ENCODE results near the gene PAPLN. TPM values are rescaled to one million over a fixed set of nuclear protein-coding genes. Genes with fewer than 3 reads are reported as not detected.

The PAPLN gene
- total RNA-seq, 3 donors from 2014 or later = 19.7 to 29.9 (median 23.8) TPM

DNA sequence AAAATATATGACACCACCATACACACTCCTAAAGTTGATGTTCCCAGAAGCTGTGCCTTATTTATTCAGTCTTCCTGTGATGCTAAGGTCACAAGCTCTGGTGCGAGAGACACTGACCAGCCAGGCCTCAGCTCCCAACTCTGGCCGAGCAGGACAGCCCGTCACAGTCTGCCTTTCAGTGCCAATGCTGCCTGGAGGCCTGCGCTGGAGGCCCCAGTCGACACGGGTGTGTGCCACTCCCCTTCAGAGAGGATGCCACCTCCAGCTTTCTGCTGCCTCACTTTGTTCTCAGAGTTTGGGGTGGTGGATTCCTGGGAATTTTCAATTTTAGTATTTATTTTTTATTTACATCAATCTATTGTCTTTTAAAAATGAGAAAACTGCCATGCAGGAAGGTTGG, 7.3 kb upstream of the PAPLN start:
- no peak for DNase-seq (ENCODE audit: low spot score in 2 of 2)
- TF ChIP-seq, protein P1, sequence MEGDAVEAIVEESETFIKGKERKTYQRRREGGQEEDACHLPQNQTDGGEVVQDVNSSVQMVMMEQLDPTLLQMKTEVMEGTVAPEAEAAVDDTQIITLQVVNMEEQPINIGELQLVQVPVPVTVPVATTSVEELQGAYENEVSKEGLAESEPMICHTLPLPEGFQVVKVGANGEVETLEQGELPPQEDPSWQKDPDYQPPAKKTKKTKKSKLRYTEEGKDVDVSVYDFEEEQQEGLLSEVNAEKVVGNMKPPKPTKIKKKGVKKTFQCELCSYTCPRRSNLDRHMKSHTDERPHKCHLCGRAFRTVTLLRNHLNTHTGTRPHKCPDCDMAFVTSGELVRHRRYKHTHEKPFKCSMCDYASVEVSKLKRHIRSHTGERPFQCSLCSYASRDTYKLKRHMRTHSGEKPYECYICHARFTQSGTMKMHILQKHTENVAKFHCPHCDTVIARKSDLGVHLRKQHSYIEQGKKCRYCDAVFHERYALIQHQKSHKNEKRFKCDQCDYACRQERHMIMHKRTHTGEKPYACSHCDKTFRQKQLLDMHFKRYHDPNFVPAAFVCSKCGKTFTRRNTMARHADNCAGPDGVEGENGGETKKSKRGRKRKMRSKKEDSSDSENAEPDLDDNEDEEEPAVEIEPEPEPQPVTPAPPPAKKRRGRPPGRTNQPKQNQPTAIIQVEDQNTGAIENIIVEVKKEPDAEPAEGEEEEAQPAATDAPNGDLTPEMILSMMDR (IDR thresholded peaks at IDR 0.05) = no peak
- TF ChIP-seq POLR2A (IDR thresholded peaks at IDR 0.05) (no peak), POLR2AphosphoS5 (IDR thresholded peaks at IDR 0.05) (no peak)
- H3K4me1 ChIP-seq = peaks cover 11 to 12% of the 10 kb centered on the region in 2 donors
- no peaks in the 10 kb centered on the region for H3K36me3 ChIP-seq
- no peaks in the 10 kb centered on the region for H3K9me3 ChIP-seq
- no peak overlapping the region for H3K27ac ChIP-seq
- peaks cover 0 to 3% of the 10 kb centered on the region in 2 donors for H3K27me3 ChIP-seq
- intact Hi-C loops (cut with DNase I; ENCODE audit: low total_unique reads) = loop anchor here (10.0 kb wide), 1 partner anchor 55 kb away; no protein-coding TSS in a partner anchor
- no peak overlapping the region for H3K4me3 ChIP-seq

DNA sequence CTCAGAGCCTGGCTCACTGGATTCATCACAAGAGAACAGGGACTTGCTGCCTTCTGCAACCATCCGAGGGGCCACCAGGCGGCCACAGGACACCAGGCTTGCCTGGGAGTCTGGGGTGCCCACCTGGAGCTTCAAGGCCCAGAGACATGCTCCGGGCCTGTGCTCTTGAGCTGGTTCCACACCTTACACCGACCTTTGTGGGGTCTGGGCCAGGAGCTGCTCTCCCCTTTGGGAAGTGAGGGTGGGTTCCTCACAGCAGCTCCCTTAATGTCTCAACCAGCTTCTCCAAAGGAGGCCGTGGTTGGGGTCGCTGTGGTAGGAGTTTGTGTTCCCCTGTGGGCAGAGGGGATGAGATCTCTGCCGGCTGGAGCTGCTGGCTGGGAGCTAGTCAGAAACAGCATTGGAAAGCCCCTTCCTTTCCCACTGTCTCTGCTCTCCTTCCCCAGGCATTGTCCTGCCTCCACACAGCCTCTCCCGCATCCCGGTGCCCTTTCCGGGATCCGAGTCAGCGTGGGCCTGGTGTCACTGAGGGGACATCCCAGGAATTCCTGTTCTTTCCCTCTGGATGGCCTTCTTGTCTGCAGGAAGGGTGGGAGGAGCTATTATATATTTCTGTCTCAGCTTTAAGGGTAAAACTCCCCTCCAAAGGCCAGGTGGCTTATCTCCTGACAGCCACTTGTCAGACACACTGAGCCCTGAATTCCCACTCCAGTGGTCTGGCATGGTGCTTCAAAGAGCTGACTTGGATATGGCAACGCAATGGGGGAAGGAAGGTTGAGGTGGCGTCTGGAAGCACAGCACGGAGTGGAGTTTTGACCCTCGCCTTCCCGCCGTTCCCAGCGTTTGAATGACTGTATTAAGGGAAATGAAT, 5.1 kb upstream of the PAPLN start:
- H3K27me3 ChIP-seq = peaks cover 0 to 3% of the 10 kb centered on the region in 2 donors
- TF ChIP-seq, protein P1 (IDR thresholded peaks at IDR 0.05) = no peak
- TF ChIP-seq POLR2A (IDR thresholded peaks at IDR 0.05) (no peak), POLR2AphosphoS5 (IDR thresholded peaks at IDR 0.05) (no peak)
- H3K27ac ChIP-seq = no peak overlapping the region
- no peak for DNase-seq (ENCODE audit: low spot score in 2 of 2)
- H3K4me1 ChIP-seq = peaks cover 11 to 12% of the 10 kb centered on the region in 2 donors
- no peaks in the 10 kb centered on the region for H3K9me3 ChIP-seq
- intact Hi-C loops (cut with DNase I; ENCODE audit: low total_unique reads) = loop anchor here (10.0 kb wide), 1 partner anchor 53 kb away; no protein-coding TSS in a partner anchor
- no peaks in the 10 kb centered on the region for H3K36me3 ChIP-seq
- no peak overlapping the region for H3K4me3 ChIP-seq

DNA sequence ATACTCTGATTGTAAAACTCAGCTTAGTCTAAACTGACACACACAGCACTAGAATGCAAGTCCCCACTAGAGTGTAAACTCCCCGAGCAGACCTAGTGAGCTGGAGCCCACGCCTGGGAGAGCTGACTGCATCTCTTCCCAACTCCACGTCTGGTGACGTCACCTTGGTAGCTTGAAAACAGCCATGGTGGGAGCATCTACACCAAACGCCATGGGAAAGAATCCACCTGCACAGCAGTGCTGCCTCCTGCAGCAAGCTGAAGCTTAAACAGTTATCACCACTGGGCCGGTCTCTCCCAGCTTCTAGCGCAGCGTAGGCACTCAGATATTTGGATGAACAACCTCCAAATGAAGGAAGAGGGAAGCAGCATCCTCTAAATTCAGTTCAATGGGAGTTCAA, 4.3 kb upstream of the PAPLN start:
- no peak for TF ChIP-seq POLR2A (IDR thresholded peaks at IDR 0.05)
- TF ChIP-seq, protein P1 (IDR thresholded peaks at IDR 0.05) = no peak
- TF ChIP-seq POLR2AphosphoS5 (IDR thresholded peaks at IDR 0.05) = no peak
- Histone ChIP-seq H3K4me1 (peaks cover 10% of the 10 kb centered on the region in 2 donors), H3K27me3 (peaks cover 0 to 3% of the 10 kb centered on the region in 2 donors), H3K9me3 (no peaks in the 10 kb centered on the region), H3K4me3 (no peak overlapping the region), H3K36me3 (no peaks in the 10 kb centered on the region), H3K27ac (no peak overlapping the region)
- intact Hi-C loops (cut with DNase I; ENCODE audit: low total_unique reads) = loop anchor here (10.0 kb wide), 1 partner anchor 52 kb away; no protein-coding TSS in a partner anchor
- no peak for DNase-seq (ENCODE audit: low spot score in 2 of 2)

DNA sequence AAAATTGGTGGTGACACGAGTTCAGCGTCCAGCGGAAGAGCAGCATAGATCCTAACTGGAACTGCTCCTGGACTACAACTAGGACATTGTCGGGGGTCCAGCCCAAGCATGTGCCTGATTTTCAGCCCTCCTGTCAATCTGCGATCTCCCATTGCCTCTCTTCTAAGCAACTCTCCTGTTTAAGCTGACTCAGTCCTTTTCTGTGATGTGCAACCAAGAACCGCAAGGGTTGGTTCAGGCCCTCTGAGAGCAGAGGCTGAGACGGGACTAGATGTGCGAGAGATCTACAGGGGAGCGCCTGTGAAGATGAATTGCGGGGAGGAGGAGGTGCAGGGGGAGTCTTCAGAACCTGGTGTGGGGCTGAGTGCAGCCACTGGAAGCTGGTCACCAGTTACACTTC, 3.7 kb upstream of the PAPLN start:
- Histone ChIP-seq H3K4me1 (peaks cover 4% of the 10 kb centered on the region in 2 donors), H3K9me3 (no peaks in the 10 kb centered on the region), H3K27me3 (peaks cover 0 to 3% of the 10 kb centered on the region in 2 donors), H3K36me3 (no peaks in the 10 kb centered on the region), H3K4me3 (no peak overlapping the region), H3K27ac (no peak overlapping the region)
- DNase-seq (ENCODE audit: low spot score in 2 of 2) = no peak
- TF ChIP-seq POLR2AphosphoS5 (IDR thresholded peaks at IDR 0.05) (no peak), POLR2A (IDR thresholded peaks at IDR 0.05) (no peak)
- TF ChIP-seq, protein P1 (IDR thresholded peaks at IDR 0.05) = no peak
- intact Hi-C loops (cut with DNase I; ENCODE audit: low total_unique reads) = loop anchor here (10.0 kb wide), 1 partner anchor 51 kb away; no protein-coding TSS in a partner anchor

DNA sequence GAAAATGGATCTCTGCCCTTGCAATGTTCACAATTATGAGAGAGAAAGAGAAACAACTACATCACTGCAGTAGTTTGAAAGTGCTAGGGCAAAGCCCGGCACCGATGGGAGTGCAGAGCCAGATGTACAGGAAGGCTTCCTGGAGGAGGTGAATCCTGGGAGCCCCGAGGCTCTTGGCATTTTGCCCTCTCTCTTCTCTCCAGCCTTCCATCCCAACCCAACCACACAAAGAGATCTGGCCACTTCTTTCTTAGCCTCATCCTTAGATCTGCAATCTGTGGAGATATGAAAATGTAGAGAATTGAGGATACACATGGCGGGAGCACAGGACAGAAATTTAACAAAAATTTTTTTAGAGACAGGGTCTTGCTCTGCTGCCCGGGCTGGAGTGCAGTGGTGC, 3.3 kb upstream of the PAPLN start:
- TF ChIP-seq POLR2AphosphoS5 (IDR thresholded peaks at IDR 0.05) = no peak
- TF ChIP-seq POLR2A (IDR thresholded peaks at IDR 0.05) = no peak
- TF ChIP-seq, protein P1 (IDR thresholded peaks at IDR 0.05) = no peak
- H3K4me3 ChIP-seq = no peak overlapping the region
- H3K36me3 ChIP-seq = no peaks in the 10 kb centered on the region
- no peaks in the 10 kb centered on the region for H3K9me3 ChIP-seq
- no peak for DNase-seq (ENCODE audit: low spot score in 2 of 2)
- no peak overlapping the region for H3K27ac ChIP-seq
- H3K27me3 ChIP-seq = peaks cover 0 to 3% of the 10 kb centered on the region in 2 donors
- intact Hi-C loops (cut with DNase I; ENCODE audit: low total_unique reads) = loop anchor here (10.0 kb wide), 1 partner anchor 51 kb away; no protein-coding TSS in a partner anchor
- H3K4me1 ChIP-seq = peaks cover 5% of the 10 kb centered on the region in 2 donors
